Inflammatory macrophage (primary cell): Measurements from ENCODE around the gene CFB.
"Not testable (repeated sequence)": the region's sequence is repeated elsewhere in the genome, so short reads cannot be mapped to it uniquely, and the experiment has no call there.

Source experiments
- DNase-seq, 2 donors: peaks; one replicate each; pipeline ENCODE4 v3.0.0-alpha.2; 2020 to 2022

Gene CFB

GRCh38 chr6:31915351-31915750 is 30.5 kb upstream of the CFB start:
- DNase-seq: no peak

- DNase-seq: no peak
Measured at GRCh38 chr6:31915756-31916155, 30.1 kb upstream of the CFB start.

GRCh38 chr6:31918069-31918720 is 27.7 kb upstream of the CFB start:
- DNase-seq: peak; percentile 62 to 81

GRCh38 chr6:31919624-31920303 is 26.1 kb upstream of the CFB start:
- no peak for DNase-seq

- DNase-seq: peak; percentile 64 to 74
Measured at GRCh38 chr6:31920811-31921210, 25.1 kb upstream of the CFB start.

- peak in 1 of 2 donors; percentile 41 for DNase-seq
Measured at GRCh38 chr6:31922942-31923341, 23.0 kb upstream of the CFB start.

- peak in 1 of 2 donors; percentile 5 for DNase-seq
Measured at GRCh38 chr6:31927242-31927862, 18.5 kb upstream of the CFB start, which contains the start of gene C2. C2 (plus strand) TSS chr6:31927717; CDS start chr6:31927753, 36 bp downstream.

GRCh38 chr6:31927863-31928671 is 17.8 kb upstream of the CFB start:
- DNase-seq: no peak

- no peak for DNase-seq
Measured at GRCh38 chr6:31928672-31928939, 17.3 kb upstream of the CFB start.

- DNase-seq: no peak
Measured at GRCh38 chr6:31930962-31931361, 14.9 kb upstream of the CFB start.

- DNase-seq: not testable (repeated sequence)
Measured at GRCh38 chr6:31932137-31932536, 13.8 kb upstream of the CFB start.

- DNase-seq: no peak
Measured at GRCh38 chr6:31933537-31933936, 12.4 kb upstream of the CFB start.

GRCh38 chr6:31935021-31935420 is 10.9 kb upstream of the CFB start:
- DNase-seq: peak; percentile 47 to 59

- DNase-seq: no peak
Measured at GRCh38 chr6:31935823-31936222, 10.1 kb upstream of the CFB start.

GRCh38 chr6:31940256-31940664 is 5.6 kb upstream of the CFB start:
- no peak for DNase-seq

GRCh38 chr6:31943742-31944141 is 2.2 kb upstream of the CFB start:
- DNase-seq: no peak

- DNase-seq: no peak
Measured at GRCh38 chr6:31945154-31945506, 765 bp upstream of the CFB start.

- DNase-seq: no peak
Measured at GRCh38 chr6:31946370-31946885, 533 bp downstream of the CFB start.

- DNase-seq: no peak
Measured at GRCh38 chr6:31947070-31947675, 1.3 kb downstream of the CFB start.

- DNase-seq: no peak
Measured at GRCh38 chr6:31947864-31948263, 2.0 kb downstream of the CFB start.

- DNase-seq: no peak
Measured at GRCh38 chr6:31948306-31948705, 2.4 kb downstream of the CFB start.

- peak in 1 of 2 donors; percentile 32 for DNase-seq
Measured at GRCh38 chr6:31948753-31949413, 3.0 kb downstream of the CFB start.
